CD4-positive, alpha-beta memory T cell (primary cell): ENCODE results near the gene GNA14. TPM values are rescaled to one million over a fixed set of nuclear protein-coding genes. Genes with fewer than 3 reads are reported as not detected.

Experiments
- CTCF ChIA-PET: fragments of 350-600 bp; sonication (Branson Sonifier 250); formaldehyde crosslinking; loops from one replicate; lab custom pipeline; 2021; ENCODE audit warnings: inconsistent platforms; ENCODE audit not compliant: partially characterized antibody; lab: Charles Lee
- POLR2A ChIA-PET: fragments of 350-600 bp; sonication (Branson Sonifier 250); formaldehyde crosslinking; loops from one replicate; lab custom pipeline; 2021; ENCODE audit not compliant: partially characterized antibody; lab: Charles Lee
- DNase-seq, 5 donors: peaks; one replicate each; pipeline versions ENCODE4 v3.0.0 to v3.0.0-alpha.2; 2020 to 2022; ENCODE audit warnings: mixed read lengths in 1 of 5
- H3K27ac ChIP-seq: one replicate; pipeline ENCODE4 v1.7.0; 2013; ENCODE audit warnings: low read depth, low read length
- H3K27me3 ChIP-seq: 2 replicates; pipeline ENCODE4 v1.7.0; 2013; ENCODE audit warnings: mild to moderate bottlenecking, low read length, moderate library complexity; ENCODE audit not compliant: insufficient read depth
- H3K36me3 ChIP-seq: 2 replicates; pipeline ENCODE4 v1.7.0; 2013; ENCODE audit warnings: mild to moderate bottlenecking, low read length, moderate library complexity; ENCODE audit not compliant: insufficient read depth
- H3K4me1 ChIP-seq: 2 replicates; pipeline ENCODE4 v1.7.0; 2013; ENCODE audit warnings: mild to moderate bottlenecking, low read length, moderate library complexity; ENCODE audit not compliant: insufficient read depth
- H3K4me3 ChIP-seq, 2 donors: one replicate each; pipeline ENCODE4 v1.7.0; 2013; ENCODE audit warnings: low read length in 2 of 2, mild to moderate bottlenecking in 1 of 2
- H3K9me3 ChIP-seq, 2 donors: one replicate each; pipeline ENCODE4 v1.7.0; 2013; ENCODE audit warnings: low read length in 2 of 2, control low read depth in 1 of 2; ENCODE audit not compliant: control insufficient read depth in 1 of 2
- H3K27ac Mint-ChIP-seq, 7 donors: one replicate each; pipeline ENCODE4 v1.8.0; 2020 to 2021; ENCODE audit warnings: mixed read lengths in 7 of 7, mild to moderate bottlenecking in 6 of 7, inconsistent platforms in 3 of 7, moderate library complexity in 3 of 7
- H3K27me3 Mint-ChIP-seq, 2 donors: one replicate each; pipeline ENCODE4 v1.8.0; 2020 to 2021; ENCODE audit warnings: mixed read lengths in 2 of 2
- H3K36me3 Mint-ChIP-seq, 2 donors: one replicate each; pipeline ENCODE4 v1.8.0; 2020 to 2021; ENCODE audit warnings: mixed read lengths in 2 of 2, inconsistent platforms in 1 of 2, mild to moderate bottlenecking in 1 of 2
- H3K4me1 Mint-ChIP-seq, 4 donors: one replicate each; pipeline ENCODE4 v1.8.0; 2020 to 2021; ENCODE audit warnings: mixed read lengths in 4 of 4, mild to moderate bottlenecking in 1 of 4
- H3K4me3 Mint-ChIP-seq, 8 donors: one replicate each; pipeline ENCODE4 v1.8.0; 2020 to 2021; ENCODE audit warnings: mixed read lengths in 8 of 8, mild to moderate bottlenecking in 7 of 8, moderate library complexity in 6 of 8, inconsistent platforms in 3 of 8
- H3K9me3 Mint-ChIP-seq, 8 donors: one replicate each; pipeline ENCODE4 v1.8.0; 2020 to 2021; ENCODE audit warnings: mixed read lengths in 8 of 8, mild to moderate bottlenecking in 5 of 8, inconsistent platforms in 3 of 8, moderate library complexity in 1 of 8
- intact Hi-C: fragments of 100-400 bp; cut with micrococcal nuclease; formaldehyde crosslinking; loops from one replicate; pipeline ENCODE4 v1.15.1; 2023
- polyA plus RNA-seq, 2 donors: library from polyadenylated mRNA; unstranded; fragments of 300-500 nt; fragmentation: Illumina TruSeq; gene quantifications; one replicate each; pipeline ENCODE4 v1.2.3, GENCODE V29; 2021
- total RNA-seq, 2 experiments: library from RNA; stranded (reverse); gene quantifications; one replicate each; pipeline ENCODE4 v1.2.3, GENCODE V29; 2021

GNA14 gene
- total and polyA plus RNA-seq, 4 experiments from 2014 or later, result not detected

- Mint-ChIP-seq H3K36me3 (no peaks in the 10 kb centered on the region), H3K4me3 (no peak overlapping the region), H3K27me3 (peaks cover 4 to 10% of the 10 kb centered on the region in 2 donors), H3K27ac (no peak overlapping the region), H3K4me1 (no peaks in the 10 kb centered on the region), H3K9me3 (peaks cover 0 to 6% (median under 1%) of the 10 kb centered on the region in 8 donors)
- Histone ChIP-seq H3K27ac (no peak overlapping the region), H3K36me3 (no peaks in the 10 kb centered on the region), H3K4me3 (no peak overlapping the region), H3K4me1 (no peaks in the 10 kb centered on the region), H3K9me3 (no peaks in the 10 kb centered on the region), H3K27me3 (no peaks in the 10 kb centered on the region)
- intact Hi-C loops, result no loop called here
- POLR2A ChIA-PET, result no interaction called here
- no peak for DNase-seq
- CTCF ChIA-PET, result no interaction called here
Measured at GRCh38 chr9:77604316-77604715, 43.8 kb downstream of the GNA14 start.

DNA sequence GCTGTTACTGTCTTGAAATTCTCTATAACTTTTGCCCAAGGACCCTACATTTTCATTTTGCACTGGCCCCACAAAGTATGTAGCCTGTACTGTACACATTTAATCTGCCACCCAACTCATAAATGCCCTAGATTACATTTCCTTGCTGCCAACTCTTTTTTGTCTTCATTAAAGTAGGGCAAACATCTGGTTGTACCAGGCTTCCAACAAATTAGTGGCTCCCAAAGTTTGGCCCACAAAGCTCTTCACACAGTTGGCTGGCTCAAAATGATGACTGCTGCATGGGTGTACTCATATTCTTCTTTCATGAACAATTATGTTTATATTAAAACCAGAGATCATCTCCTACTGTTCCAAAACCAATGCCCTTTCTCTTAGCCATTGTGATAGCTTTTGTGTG lies 45.3 kb downstream of the GNA14 start:
- no peaks in the 10 kb centered on the region for H3K36me3 ChIP-seq
- no peak overlapping the region for H3K27ac ChIP-seq
- H3K27me3 ChIP-seq, result no peaks in the 10 kb centered on the region
- H3K9me3 ChIP-seq, result no peaks in the 10 kb centered on the region
- ChIA-PET POLR2A (no interaction called here), CTCF (no interaction called here)
- H3K4me1 ChIP-seq, result no peaks in the 10 kb centered on the region
- H3K4me3 ChIP-seq, result no peak overlapping the region
- H3K9me3 Mint-ChIP-seq, result peaks cover 0 to 4% (median 0%) of the 10 kb centered on the region in 8 donors
- DNase-seq, result no peak
- intact Hi-C loops, result no loop called here
- H3K4me1 Mint-ChIP-seq, result no peaks in the 10 kb centered on the region
- peaks cover 2 to 7% of the 10 kb centered on the region in 2 donors for H3K27me3 Mint-ChIP-seq
- no peak overlapping the region for H3K4me3 Mint-ChIP-seq
- no peak overlapping the region for H3K27ac Mint-ChIP-seq
- H3K36me3 Mint-ChIP-seq, result no peaks in the 10 kb centered on the region

DNA sequence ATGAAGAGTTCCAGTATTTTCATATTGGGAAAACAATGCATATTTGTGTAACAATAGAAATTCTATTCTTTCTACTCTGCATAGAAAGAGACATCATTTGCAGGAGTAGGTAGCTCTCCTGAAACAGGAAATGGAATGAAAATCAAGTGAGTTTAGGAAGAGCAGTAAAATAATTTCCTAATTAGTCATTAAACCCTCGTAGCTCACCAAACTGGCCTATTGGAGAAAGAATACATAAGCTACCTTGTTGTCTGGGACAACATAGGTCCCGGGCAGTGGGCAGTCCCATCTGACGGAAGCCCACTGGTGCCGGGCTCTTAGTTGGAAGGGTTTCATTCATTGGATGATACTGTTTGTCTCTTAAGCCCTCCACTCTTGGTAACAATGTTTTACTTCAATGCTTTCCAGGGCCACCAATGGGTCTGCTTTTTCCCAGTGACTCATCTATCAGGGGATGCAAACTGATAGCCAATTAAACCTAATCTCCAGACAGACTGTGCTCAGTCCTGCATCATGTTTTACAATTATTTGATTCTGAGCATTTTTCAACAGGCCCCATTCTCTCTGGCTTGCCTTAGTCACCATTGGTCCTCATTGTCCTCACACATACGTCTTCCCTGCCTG lies 46.5 kb downstream of the GNA14 start:
- H3K27me3 ChIP-seq, result no peaks in the 10 kb centered on the region
- intact Hi-C loops, result no loop called here
- no peaks in the 10 kb centered on the region for H3K9me3 ChIP-seq
- ChIA-PET POLR2A (no interaction called here), CTCF (interaction anchor here (0.7 kb wide), 1 partner anchor 20 kb away, joined by 3 read pairs; no protein-coding TSS in a partner anchor)
- no peaks in the 10 kb centered on the region for H3K36me3 ChIP-seq
- H3K27ac ChIP-seq, result no peak overlapping the region
- H3K9me3 Mint-ChIP-seq, result no peaks in the 10 kb centered on the region
- H3K27ac Mint-ChIP-seq, result no peak overlapping the region
- H3K36me3 Mint-ChIP-seq, result no peaks in the 10 kb centered on the region
- peaks cover 2 to 6% of the 10 kb centered on the region in 2 donors for H3K27me3 Mint-ChIP-seq
- no peak overlapping the region for H3K4me3 ChIP-seq
- no peak for DNase-seq
- H3K4me3 Mint-ChIP-seq, result no peak overlapping the region
- no peaks in the 10 kb centered on the region for H3K4me1 ChIP-seq
- H3K4me1 Mint-ChIP-seq, result no peaks in the 10 kb centered on the region

GRCh38 chr9:77600810-77601209 lies 47.3 kb downstream of the GNA14 start:
- H3K4me3 ChIP-seq, result no peak overlapping the region
- Mint-ChIP-seq H3K27me3 (peaks cover 2 to 6% of the 10 kb centered on the region in 2 donors), H3K4me3 (no peak overlapping the region), H3K27ac (no peak overlapping the region), H3K4me1 (peaks cover 0 to 2% (median under 1%) of the 10 kb centered on the region in 4 donors), H3K36me3 (no peaks in the 10 kb centered on the region), H3K9me3 (no peaks in the 10 kb centered on the region)
- no peak overlapping the region for H3K27ac ChIP-seq
- intact Hi-C loops, result no loop called here
- no peaks in the 10 kb centered on the region for H3K36me3 ChIP-seq
- no peaks in the 10 kb centered on the region for H3K4me1 ChIP-seq
- no peak for DNase-seq
- ChIA-PET CTCF (interaction anchor here (0.7 kb wide), 1 partner anchor 21 kb away, joined by 3 read pairs; no protein-coding TSS in a partner anchor), POLR2A (no interaction called here)
- no peaks in the 10 kb centered on the region for H3K9me3 ChIP-seq
- no peaks in the 10 kb centered on the region for H3K27me3 ChIP-seq

DNA sequence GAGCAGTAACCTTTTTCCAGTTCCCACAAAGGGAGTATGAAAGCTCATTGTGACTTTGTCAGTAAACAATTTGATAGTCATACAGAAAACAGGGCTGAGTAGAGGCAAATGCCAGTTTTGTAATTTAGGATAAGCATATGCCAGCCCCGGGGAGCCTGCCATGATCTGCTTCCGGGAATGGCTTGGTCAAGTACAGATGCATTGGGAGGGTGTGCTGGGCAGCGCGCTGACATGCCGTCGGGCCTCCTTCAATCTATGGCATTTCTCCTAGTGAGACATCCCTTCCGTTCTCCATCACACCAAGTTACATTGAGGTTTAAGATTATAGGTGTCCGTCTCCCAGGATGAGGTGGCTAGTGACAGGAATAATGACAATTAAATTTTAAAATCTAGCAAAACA lies 48.6 kb downstream of the GNA14 start:
- Histone ChIP-seq H3K36me3 (no peaks in the 10 kb centered on the region), H3K27me3 (no peaks in the 10 kb centered on the region), H3K9me3 (no peaks in the 10 kb centered on the region), H3K4me1 (no peaks in the 10 kb centered on the region), H3K4me3 (no peak overlapping the region), H3K27ac (no peak overlapping the region)
- Mint-ChIP-seq H3K27me3 (peaks cover 0 to 3% of the 10 kb centered on the region in 2 donors), H3K4me3 (no peak overlapping the region), H3K27ac (no peak overlapping the region), H3K36me3 (no peaks in the 10 kb centered on the region), H3K9me3 (no peaks in the 10 kb centered on the region), H3K4me1 (peaks cover 2 to 10% (median 4%) of the 10 kb centered on the region in 4 donors)
- intact Hi-C loops, result no loop called here
- ChIA-PET CTCF (no interaction called here), POLR2A (no interaction called here)
- no peak for DNase-seq

DNA sequence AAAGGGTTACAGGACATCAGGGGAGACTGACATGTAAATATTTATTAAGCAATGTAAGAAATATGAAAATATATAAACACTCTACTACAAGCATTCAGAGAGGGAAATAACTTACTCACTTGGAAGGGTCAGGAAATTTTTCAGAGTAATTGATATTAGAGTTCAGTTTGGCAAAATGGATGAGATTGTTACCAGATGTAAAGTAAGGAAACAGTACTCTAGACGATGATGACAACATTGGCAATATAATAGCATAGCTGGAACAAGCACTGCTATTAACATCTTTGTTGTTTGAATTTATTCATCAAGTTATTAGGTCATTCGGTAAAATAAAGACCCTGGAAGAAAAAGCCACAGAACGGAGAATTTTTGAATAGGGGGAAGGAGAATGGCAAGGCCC lies 49.1 kb downstream of the GNA14 start:
- H3K27ac Mint-ChIP-seq, result no peak overlapping the region
- H3K9me3 Mint-ChIP-seq, result no peaks in the 10 kb centered on the region
- intact Hi-C loops, result no loop called here

GRCh38 chr9:77598524-77598923 lies 49.6 kb downstream of the GNA14 start:
- H3K36me3 ChIP-seq, result no peaks in the 10 kb centered on the region
- H3K4me3 ChIP-seq, result no peak overlapping the region
- Mint-ChIP-seq H3K4me3 (no peak overlapping the region), H3K36me3 (no peaks in the 10 kb centered on the region), H3K4me1 (peaks cover 2 to 10% (median 4%) of the 10 kb centered on the region in 4 donors), H3K27ac (no peak overlapping the region), H3K27me3 (peaks cover 0 to 1% of the 10 kb centered on the region in 2 donors), H3K9me3 (no peaks in the 10 kb centered on the region)
- no peaks in the 10 kb centered on the region for H3K9me3 ChIP-seq
- POLR2A ChIA-PET, result no interaction called here
- CTCF ChIA-PET, result no interaction called here
- intact Hi-C loops, result no loop called here
- no peaks in the 10 kb centered on the region for H3K27me3 ChIP-seq
- no peaks in the 10 kb centered on the region for H3K4me1 ChIP-seq
- no peak for DNase-seq
- H3K27ac ChIP-seq, result no peak overlapping the region

More for the DNA sequence above, 49.1 kb downstream of the GNA14 start:
- Mint-ChIP-seq H3K36me3 (no peaks in the 10 kb centered on the region), H3K4me3 (no peak overlapping the region), H3K4me1 (peaks cover 2 to 10% (median 4%) of the 10 kb centered on the region in 4 donors), H3K27me3 (peaks cover 0 to 2% of the 10 kb centered on the region in 2 donors)
- Histone ChIP-seq H3K27me3 (no peaks in the 10 kb centered on the region), H3K27ac (no peak overlapping the region), H3K36me3 (no peaks in the 10 kb centered on the region), H3K4me1 (no peaks in the 10 kb centered on the region), H3K4me3 (no peak overlapping the region), H3K9me3 (no peaks in the 10 kb centered on the region)
- no peak for DNase-seq
- ChIA-PET CTCF (no interaction called here), POLR2A (no interaction called here)
